ENCODE measurements around the gene FBLN7.

FBLN7 gene

GRCh38 chr2:112144966-112145365 is 6.8 kb downstream of the FBLN7 start:
- TF ChIP-seq FOXP2 (optimal IDR thresholded peaks at IDR 0.05; ENCODE audit: borderline replicate concordance, extremely low read depth, extremely low read length, insufficient read depth) (no peak), POLR2AphosphoS5 (IDR thresholded peaks at IDR 0.05; ENCODE audit: low read depth, low read length) (no peak), REST (IDR thresholded peaks at IDR 0.05; ENCODE audit: insufficient read depth in 1 of 2, low read depth in 2 of 2, low read length in 2 of 2) (no peak), TAF1 (IDR thresholded peaks at IDR 0.05; ENCODE audit: borderline replicate concordance, insufficient read depth, low read length) (no peak), SIN3A (IDR thresholded peaks at IDR 0.05; ENCODE audit: borderline replicate concordance, insufficient read depth, low read length) (no peak)

- TF ChIP-seq SIN3A (IDR thresholded peaks at IDR 0.05; ENCODE audit: borderline replicate concordance, insufficient read depth, low read length) (no peak), POLR2AphosphoS5 (IDR thresholded peaks at IDR 0.05; ENCODE audit: low read depth, low read length) (no peak), REST (IDR thresholded peaks at IDR 0.05; ENCODE audit: insufficient read depth in 1 of 2, low read depth in 2 of 2, low read length in 2 of 2) (no peak), FOXP2 (optimal IDR thresholded peaks at IDR 0.05; ENCODE audit: borderline replicate concordance, extremely low read depth, extremely low read length, insufficient read depth) (no peak), TAF1 (IDR thresholded peaks at IDR 0.05; ENCODE audit: borderline replicate concordance, insufficient read depth, low read length) (no peak)
These were observed 9.4 kb downstream of the FBLN7 start for GRCh38 chr2:112147382-112148168.

GRCh38 chr2:112148477-112148876 is 10.3 kb downstream of the FBLN7 start:
- no peak for TF ChIP-seq REST (IDR thresholded peaks at IDR 0.05; ENCODE audit: insufficient read depth in 1 of 2, low read depth in 2 of 2, low read length in 2 of 2)
- TF ChIP-seq SIN3A (IDR thresholded peaks at IDR 0.05; ENCODE audit: borderline replicate concordance, insufficient read depth, low read length), result no peak
- no peak for TF ChIP-seq TAF1 (IDR thresholded peaks at IDR 0.05; ENCODE audit: borderline replicate concordance, insufficient read depth, low read length)
- no peak for TF ChIP-seq POLR2AphosphoS5 (IDR thresholded peaks at IDR 0.05; ENCODE audit: low read depth, low read length)
- no peak for TF ChIP-seq FOXP2 (optimal IDR thresholded peaks at IDR 0.05; ENCODE audit: borderline replicate concordance, extremely low read depth, extremely low read length, insufficient read depth)

GRCh38 chr2:112149194-112149593 is 11.0 kb downstream of the FBLN7 start:
- no peak for TF ChIP-seq REST (IDR thresholded peaks at IDR 0.05; ENCODE audit: insufficient read depth in 1 of 2, low read depth in 2 of 2, low read length in 2 of 2)
- no peak for TF ChIP-seq FOXP2 (optimal IDR thresholded peaks at IDR 0.05; ENCODE audit: borderline replicate concordance, extremely low read depth, extremely low read length, insufficient read depth)
- no peak for TF ChIP-seq TAF1 (IDR thresholded peaks at IDR 0.05; ENCODE audit: borderline replicate concordance, insufficient read depth, low read length)
- no peak for TF ChIP-seq SIN3A (IDR thresholded peaks at IDR 0.05; ENCODE audit: borderline replicate concordance, insufficient read depth, low read length)
- TF ChIP-seq POLR2AphosphoS5 (IDR thresholded peaks at IDR 0.05; ENCODE audit: low read depth, low read length), result no peak
